B cell (primary cell): ENCODE data around the gene PARD6A.

Experiments
- EZH2 ChIP-seq: IDR thresholded peaks from 2 replicates; pipeline ENCODE4 v1.6.1; 2012; ENCODE audit warnings: borderline replicate concordance, low read depth, mild to moderate bottlenecking, moderate library complexity, low read length; ENCODE audit not compliant: insufficient read depth, poor library complexity, severe bottlenecking
- TF ChIP-seq, protein P1 (sequence below): fragments of 200-600 bp; IDR thresholded peaks from one replicate; pipeline ENCODE4 v1.8.0; 2022; ENCODE audit warnings: antibody characterized with exemption, mild to moderate bottlenecking

GRCh38 chr16:67649494-67649931 lies 11.2 kb upstream of the PARD6A start:
- TF ChIP-seq, protein P1, sequence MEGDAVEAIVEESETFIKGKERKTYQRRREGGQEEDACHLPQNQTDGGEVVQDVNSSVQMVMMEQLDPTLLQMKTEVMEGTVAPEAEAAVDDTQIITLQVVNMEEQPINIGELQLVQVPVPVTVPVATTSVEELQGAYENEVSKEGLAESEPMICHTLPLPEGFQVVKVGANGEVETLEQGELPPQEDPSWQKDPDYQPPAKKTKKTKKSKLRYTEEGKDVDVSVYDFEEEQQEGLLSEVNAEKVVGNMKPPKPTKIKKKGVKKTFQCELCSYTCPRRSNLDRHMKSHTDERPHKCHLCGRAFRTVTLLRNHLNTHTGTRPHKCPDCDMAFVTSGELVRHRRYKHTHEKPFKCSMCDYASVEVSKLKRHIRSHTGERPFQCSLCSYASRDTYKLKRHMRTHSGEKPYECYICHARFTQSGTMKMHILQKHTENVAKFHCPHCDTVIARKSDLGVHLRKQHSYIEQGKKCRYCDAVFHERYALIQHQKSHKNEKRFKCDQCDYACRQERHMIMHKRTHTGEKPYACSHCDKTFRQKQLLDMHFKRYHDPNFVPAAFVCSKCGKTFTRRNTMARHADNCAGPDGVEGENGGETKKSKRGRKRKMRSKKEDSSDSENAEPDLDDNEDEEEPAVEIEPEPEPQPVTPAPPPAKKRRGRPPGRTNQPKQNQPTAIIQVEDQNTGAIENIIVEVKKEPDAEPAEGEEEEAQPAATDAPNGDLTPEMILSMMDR = no peak
- no peak for TF ChIP-seq EZH2
